Right lobe of liver (tissue), 6 donors: Measurements from ENCODE around the gene WAS. TPM values are rescaled to one million over a fixed set of nuclear protein-coding genes. Genes with fewer than 3 reads are reported as not detected.
"Not testable (repeated sequence)": the region's sequence is repeated elsewhere in the genome, so short reads cannot be mapped to it uniquely, and the experiment has no call there.

Source experiments
- ATAC-seq, 4 donors: fragments of 200-7000 bp; cut with Tn5 transposase; one replicate each; pipeline ENCODE4 v1.9.1; 2020; ENCODE audit warnings: mild to moderate bottlenecking in 4 of 4, moderate library complexity in 4 of 4
- DNase-seq, 3 donors: peaks; one replicate each; pipeline ENCODE4 v3.0.0-alpha.2; 2020
- H3K27ac ChIP-seq, 3 donors: fragments of 200-600 bp; one replicate each; pipeline ENCODE4 v1.8.0; 2022
- H3K27me3 ChIP-seq, 2 donors: fragments of 200-600 bp; one replicate each; pipeline ENCODE4 v1.8.0; 2022
- H3K36me3 ChIP-seq, 4 donors: fragments of 200-600 bp; sonication (generic) in 1 of 4; one replicate each; pipeline versions ENCODE4 v1.5.1 to v1.8.0; 2017 to 2022; ENCODE audit warnings: control low read depth in 1 of 4
- H3K4me1 ChIP-seq, 4 donors: fragments of 200-600 bp; sonication (generic) in 1 of 4; one replicate each; pipeline versions ENCODE4 v1.5.1 to v1.8.0; 2017 to 2022; ENCODE audit warnings: control low read depth in 1 of 4
- H3K4me3 ChIP-seq, 3 donors: fragments of 200-600 bp; one replicate each; pipeline ENCODE4 v1.8.0; 2022
- H3K9me3 ChIP-seq, 4 donors: fragments of 200-600 bp; sonication (generic) in 1 of 4; one replicate each; pipeline versions ENCODE4 v1.5.1 to v1.8.0; 2017 to 2022; ENCODE audit warnings: control low read depth in 1 of 4
- CTCF ChIP-seq, 4 donors: fragments of 200-600 bp in 3 of 4; fragments of 450-650 bp in 1 of 4; IDR thresholded peaks; one replicate each; pipeline versions ENCODE4 v1.5.1 to v1.8.0; 2016 to 2022; ENCODE audit warnings: antibody characterized with exemption in 4 of 4, mild to moderate bottlenecking in 2 of 4
- POLR2A ChIP-seq: fragments of 450-650 bp; IDR thresholded peaks from one replicate; pipeline ENCODE4 v1.6.1; 2017; ENCODE audit warnings: antibody characterized with exemption, mild to moderate bottlenecking
- WGBS: methylation state at CpG from one replicate; pipeline ENCODE4 v1.1.6; 2018; ENCODE audit warnings: low coverage, low lambda C conversion rate; ENCODE audit not compliant: insufficient coverage; ENCODE audit errors: missing lambda C conversion rate; 5-methylcytosine and 5-hydroxymethylcytosine counted together
- intact Hi-C, 2 donors: fragments of 100-400 bp; cut with DNase I; formaldehyde crosslinking; loops; one replicate each; pipeline versions ENCODE4 v1.11.2 to v1.14.1; 2022
- total RNA-seq, 6 experiments: library from RNA; depleted of rRNA in 2 of 6; stranded (reverse); fragments of >200 nt in 2 of 6; fragmentation: NEBNext Ultra II Directional in 3 of 6; extraction: Animal tissue kit (Norgen Biotek cat#: 25700) in 3 of 6; gene quantifications; one replicate each; pipeline versions ENCODE4 v1.1.0 to v1.2.4, GENCODE V29; 2016 to 2023
- donor health status: DM: no; HTN: yes; CAD: no.
- donor health status: DM: no; HTN: no; CAD: no.
- donor health status: DM: no; HTN: no; CAD: no.
- donor health status: DM: no; HTN: yes; CAD: no.
- donor health status: DM: no; HTN: yes; CAD: no.

WAS gene
- total RNA-seq, 6 experiments from 2014 or later = 2.4 to 7.2 (median 4.8) TPM

GRCh38 chrX:48648336-48648751 lies 35.3 kb upstream of the WAS start:
- no peaks in the 10 kb centered on the region for H3K36me3 ChIP-seq
- H3K27me3 ChIP-seq = no peaks in the 10 kb centered on the region
- intact Hi-C loops = no loop called here
- TF ChIP-seq CTCF (IDR thresholded peaks at IDR 0.05) (peak; percentile 31 to 51 (median 39)), POLR2A (no peak)
- no peaks in the 10 kb centered on the region for H3K9me3 ChIP-seq
- DNase-seq (peak in 1 of 3 donors; percentile 49), ATAC-seq (peak; percentile 82 to 92 (median 88))
- H3K27ac ChIP-seq = no peak overlapping the region
- H3K4me3 ChIP-seq = no peak overlapping the region
- H3K4me1 ChIP-seq = no peaks in the 10 kb centered on the region
- WGBS = 21% methylated on average over 6 of the region's 6 CpGs

- no peak for ATAC-seq
- no peaks in the 10 kb centered on the region for H3K9me3 ChIP-seq
- TF ChIP-seq CTCF (IDR thresholded peaks at IDR 0.05) (no peak), POLR2A (no peak)
- 77% methylated on average over 3 of the region's 3 CpGs for WGBS
- no peaks in the 10 kb centered on the region for H3K4me1 ChIP-seq
- H3K36me3 ChIP-seq = no peaks in the 10 kb centered on the region
- no peaks in the 10 kb centered on the region for H3K27me3 ChIP-seq
- intact Hi-C loops = no loop called here
- H3K4me3 ChIP-seq = no peak overlapping the region
- DNase-seq = no peak
- no peak overlapping the region for H3K27ac ChIP-seq
These were observed 34.5 kb upstream of the WAS start for GRCh38 chrX:48649102-48649501.

GRCh38 chrX:48652055-48652579 lies 31.5 kb upstream of the WAS start:
- H3K27me3 ChIP-seq, H3K4me3 ChIP-seq, ATAC-seq, DNase-seq, H3K36me3 ChIP-seq, H3K27ac ChIP-seq, H3K4me1 ChIP-seq, H3K9me3 ChIP-seq, intact Hi-C loops: not testable (repeated sequence)
- 34% methylated on average over 3 of the region's 5 CpGs for WGBS

GRCh38 chrX:48654746-48655145 lies 28.9 kb upstream of the WAS start:
- H3K27ac ChIP-seq, DNase-seq, ATAC-seq, H3K27me3 ChIP-seq, H3K9me3 ChIP-seq, H3K4me3 ChIP-seq, H3K4me1 ChIP-seq, intact Hi-C loops, H3K36me3 ChIP-seq: not testable (repeated sequence)
- 56% methylated on average over 13 of the region's 19 CpGs for WGBS

- H3K4me1 ChIP-seq, H3K4me3 ChIP-seq, intact Hi-C loops, H3K36me3 ChIP-seq, H3K9me3 ChIP-seq, ATAC-seq, H3K27me3 ChIP-seq, H3K27ac ChIP-seq, DNase-seq: not testable (repeated sequence)
- WGBS = 80% methylated on average over 1 of the region's 34 CpGs
These were observed 23.9 kb upstream of the WAS start for GRCh38 chrX:48659686-48660085.

- TF ChIP-seq POLR2A (no peak), CTCF (IDR thresholded peaks at IDR 0.05) (no peak)
- H3K4me1 ChIP-seq = no peaks in the 10 kb centered on the region
- no peak overlapping the region for H3K4me3 ChIP-seq
- no peaks in the 10 kb centered on the region for H3K9me3 ChIP-seq
- H3K36me3 ChIP-seq = no peaks in the 10 kb centered on the region
- no peaks in the 10 kb centered on the region for H3K27me3 ChIP-seq
- no peak overlapping the region for H3K27ac ChIP-seq
- ATAC-seq = no peak
- DNase-seq = no peak
- intact Hi-C loops = no loop called here
- WGBS = 80% methylated on average over 1 of the region's 1 CpG
These were observed 20.4 kb upstream of the WAS start for GRCh38 chrX:48663241-48663640.
